Measurements from ENCODE around the gene DDIT4. TPM values are rescaled to one million over a fixed set of nuclear protein-coding genes. Genes with fewer than 3 reads are reported as not detected.
"Not testable (repeated sequence)": the region's sequence is repeated elsewhere in the genome, so short reads cannot be mapped to it uniquely, and the experiment has no call there.

Gene DDIT4
- polyA plus RNA-seq, 1 donor from 2014 or later: 29.9 TPM

DNA sequence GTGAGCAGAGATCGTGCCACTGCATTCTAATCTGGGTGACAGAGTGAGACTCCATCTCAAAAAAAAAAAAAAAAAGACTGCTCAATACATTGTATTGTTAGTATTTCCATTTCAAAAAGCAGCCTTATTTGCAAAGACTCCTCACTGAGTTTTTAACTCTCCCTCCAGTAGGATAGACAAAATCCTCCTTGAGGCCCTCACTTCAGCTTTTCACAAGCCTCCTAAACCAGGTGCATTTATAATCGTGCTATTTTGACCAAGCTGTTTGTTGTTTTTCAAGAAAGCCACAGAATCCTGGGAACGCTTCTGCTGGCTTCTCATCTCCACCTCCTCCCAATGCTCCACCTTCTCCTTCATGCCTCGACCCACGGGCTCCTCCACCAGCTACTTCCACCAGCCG lies 6.3 kb upstream of the DDIT4 start:
- Histone ChIP-seq H3K9me3 (ENCODE audit: low read length) (no peaks in the 10 kb centered on the region), H3K27ac (ENCODE audit: low read length) (no peak overlapping the region), H2AFZ (ENCODE audit: low read depth, low read length) (no peak overlapping the region), H3K36me3 (ENCODE audit: insufficient read depth, low read length) (no peaks in the 10 kb centered on the region), H3K9me2 (ENCODE audit: insufficient read depth, low read length) (no peaks in the 10 kb centered on the region), H4K20me1 (ENCODE audit: insufficient read depth) (no peaks in the 10 kb centered on the region), H3K4me2 (ENCODE audit: low read length) (no peak overlapping the region), H3K27me3 (ENCODE audit: insufficient read depth, low read depth, low read length) (no peaks in the 10 kb centered on the region), H3K4me3 (ENCODE audit: low read length) (no peak overlapping the region), H3K79me2 (replicated peaks; ENCODE audit: insufficient read depth, low read length) (no peaks in the 10 kb centered on the region), H3F3A (ENCODE audit: insufficient read depth, low read length, poor library complexity, severe bottlenecking) (peaks cover 2% of the 10 kb centered on the region), H3K9ac (ENCODE audit: low read length) (no peak overlapping the region)
- TF ChIP-seq EZH2 (IDR thresholded peaks at IDR 0.05; ENCODE audit: borderline replicate concordance, insufficient read depth, low read length, poor library complexity, severe bottlenecking) (no peak), RAD21 (conservative IDR thresholded peaks at IDR 0.05) (no peak), POLR2AphosphoS5 (IDR thresholded peaks at IDR 0.05) (no peak), EP300 (conservative IDR thresholded peaks at IDR 0.05; ENCODE audit: poor library complexity, severe bottlenecking) (no peak), TAF1 (IDR thresholded peaks at IDR 0.05; ENCODE audit: low read depth) (no peak), SMC3 (conservative IDR thresholded peaks at IDR 0.05; ENCODE audit: poor library complexity) (no peak), MXI1 (conservative IDR thresholded peaks at IDR 0.05; ENCODE audit: poor library complexity, severe bottlenecking) (no peak)
- TF ChIP-seq, protein P1, sequence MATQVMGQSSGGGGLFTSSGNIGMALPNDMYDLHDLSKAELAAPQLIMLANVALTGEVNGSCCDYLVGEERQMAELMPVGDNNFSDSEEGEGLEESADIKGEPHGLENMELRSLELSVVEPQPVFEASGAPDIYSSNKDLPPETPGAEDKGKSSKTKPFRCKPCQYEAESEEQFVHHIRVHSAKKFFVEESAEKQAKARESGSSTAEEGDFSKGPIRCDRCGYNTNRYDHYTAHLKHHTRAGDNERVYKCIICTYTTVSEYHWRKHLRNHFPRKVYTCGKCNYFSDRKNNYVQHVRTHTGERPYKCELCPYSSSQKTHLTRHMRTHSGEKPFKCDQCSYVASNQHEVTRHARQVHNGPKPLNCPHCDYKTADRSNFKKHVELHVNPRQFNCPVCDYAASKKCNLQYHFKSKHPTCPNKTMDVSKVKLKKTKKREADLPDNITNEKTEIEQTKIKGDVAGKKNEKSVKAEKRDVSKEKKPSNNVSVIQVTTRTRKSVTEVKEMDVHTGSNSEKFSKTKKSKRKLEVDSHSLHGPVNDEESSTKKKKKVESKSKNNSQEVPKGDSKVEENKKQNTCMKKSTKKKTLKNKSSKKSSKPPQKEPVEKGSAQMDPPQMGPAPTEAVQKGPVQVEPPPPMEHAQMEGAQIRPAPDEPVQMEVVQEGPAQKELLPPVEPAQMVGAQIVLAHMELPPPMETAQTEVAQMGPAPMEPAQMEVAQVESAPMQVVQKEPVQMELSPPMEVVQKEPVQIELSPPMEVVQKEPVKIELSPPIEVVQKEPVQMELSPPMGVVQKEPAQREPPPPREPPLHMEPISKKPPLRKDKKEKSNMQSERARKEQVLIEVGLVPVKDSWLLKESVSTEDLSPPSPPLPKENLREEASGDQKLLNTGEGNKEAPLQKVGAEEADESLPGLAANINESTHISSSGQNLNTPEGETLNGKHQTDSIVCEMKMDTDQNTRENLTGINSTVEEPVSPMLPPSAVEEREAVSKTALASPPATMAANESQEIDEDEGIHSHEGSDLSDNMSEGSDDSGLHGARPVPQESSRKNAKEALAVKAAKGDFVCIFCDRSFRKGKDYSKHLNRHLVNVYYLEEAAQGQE (IDR thresholded peaks at IDR 0.05; ENCODE audit: borderline replicate concordance): no peak
- TF ChIP-seq, protein P2, sequence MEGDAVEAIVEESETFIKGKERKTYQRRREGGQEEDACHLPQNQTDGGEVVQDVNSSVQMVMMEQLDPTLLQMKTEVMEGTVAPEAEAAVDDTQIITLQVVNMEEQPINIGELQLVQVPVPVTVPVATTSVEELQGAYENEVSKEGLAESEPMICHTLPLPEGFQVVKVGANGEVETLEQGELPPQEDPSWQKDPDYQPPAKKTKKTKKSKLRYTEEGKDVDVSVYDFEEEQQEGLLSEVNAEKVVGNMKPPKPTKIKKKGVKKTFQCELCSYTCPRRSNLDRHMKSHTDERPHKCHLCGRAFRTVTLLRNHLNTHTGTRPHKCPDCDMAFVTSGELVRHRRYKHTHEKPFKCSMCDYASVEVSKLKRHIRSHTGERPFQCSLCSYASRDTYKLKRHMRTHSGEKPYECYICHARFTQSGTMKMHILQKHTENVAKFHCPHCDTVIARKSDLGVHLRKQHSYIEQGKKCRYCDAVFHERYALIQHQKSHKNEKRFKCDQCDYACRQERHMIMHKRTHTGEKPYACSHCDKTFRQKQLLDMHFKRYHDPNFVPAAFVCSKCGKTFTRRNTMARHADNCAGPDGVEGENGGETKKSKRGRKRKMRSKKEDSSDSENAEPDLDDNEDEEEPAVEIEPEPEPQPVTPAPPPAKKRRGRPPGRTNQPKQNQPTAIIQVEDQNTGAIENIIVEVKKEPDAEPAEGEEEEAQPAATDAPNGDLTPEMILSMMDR (IDR thresholded peaks at IDR 0.05; ENCODE audit: poor library complexity, severe bottlenecking): no peak

DNA sequence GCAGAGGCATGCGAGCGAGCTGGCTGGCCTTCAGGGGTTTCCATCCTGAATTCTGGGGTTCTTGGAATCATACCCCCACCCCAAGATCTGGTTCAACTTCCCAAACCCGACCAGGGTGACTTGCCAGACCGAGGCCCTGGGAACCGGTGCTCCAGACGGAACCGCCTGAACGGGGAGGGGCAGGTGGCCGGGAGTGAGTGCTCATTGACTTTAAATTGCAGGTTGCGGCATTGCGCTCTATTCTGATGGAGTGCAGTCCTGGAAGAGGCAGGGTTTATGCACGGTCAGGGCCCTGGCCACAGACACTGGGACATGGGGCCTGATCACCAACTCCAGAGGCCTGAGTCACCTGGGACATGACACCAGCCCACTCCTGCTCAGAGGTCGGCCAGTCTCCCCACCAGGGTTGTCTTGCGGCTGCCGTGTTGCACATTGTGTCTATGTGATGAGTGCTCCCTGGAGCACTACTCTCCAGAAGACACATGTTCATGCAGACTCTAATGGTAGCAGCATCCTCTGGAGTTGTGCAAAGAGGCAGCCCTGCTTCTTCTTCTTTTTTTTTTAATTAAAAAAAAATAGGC lies 5.8 kb upstream of the DDIT4 start:
- Histone ChIP-seq H3K4me2 (ENCODE audit: low read length) (no peak overlapping the region), H3K9ac (ENCODE audit: low read length) (no peak overlapping the region), H3K27me3 (ENCODE audit: insufficient read depth, low read depth, low read length) (no peaks in the 10 kb centered on the region), H3K27ac (ENCODE audit: low read length) (no peak overlapping the region), H2AFZ (ENCODE audit: low read depth, low read length) (no peak overlapping the region), H3F3A (ENCODE audit: insufficient read depth, low read length, poor library complexity, severe bottlenecking) (peaks cover 3% of the 10 kb centered on the region), H3K79me2 (replicated peaks; ENCODE audit: insufficient read depth, low read length) (no peaks in the 10 kb centered on the region), H3K9me2 (ENCODE audit: insufficient read depth, low read length) (no peaks in the 10 kb centered on the region), H4K20me1 (ENCODE audit: insufficient read depth) (no peaks in the 10 kb centered on the region), H3K9me3 (ENCODE audit: low read length) (no peaks in the 10 kb centered on the region), H3K4me3 (ENCODE audit: low read length) (no peak overlapping the region), H3K36me3 (ENCODE audit: insufficient read depth, low read length) (no peaks in the 10 kb centered on the region)
- TF ChIP-seq SMC3 (conservative IDR thresholded peaks at IDR 0.05; ENCODE audit: poor library complexity) (no peak), RAD21 (conservative IDR thresholded peaks at IDR 0.05) (no peak), MXI1 (conservative IDR thresholded peaks at IDR 0.05; ENCODE audit: poor library complexity, severe bottlenecking) (no peak), EZH2 (IDR thresholded peaks at IDR 0.05; ENCODE audit: borderline replicate concordance, insufficient read depth, low read length, poor library complexity, severe bottlenecking) (no peak), EP300 (conservative IDR thresholded peaks at IDR 0.05; ENCODE audit: poor library complexity, severe bottlenecking) (no peak), POLR2AphosphoS5 (IDR thresholded peaks at IDR 0.05) (no peak), TAF1 (IDR thresholded peaks at IDR 0.05; ENCODE audit: low read depth) (no peak)
- TF ChIP-seq, protein P2 (IDR thresholded peaks at IDR 0.05; ENCODE audit: poor library complexity, severe bottlenecking): no peak

DNA sequence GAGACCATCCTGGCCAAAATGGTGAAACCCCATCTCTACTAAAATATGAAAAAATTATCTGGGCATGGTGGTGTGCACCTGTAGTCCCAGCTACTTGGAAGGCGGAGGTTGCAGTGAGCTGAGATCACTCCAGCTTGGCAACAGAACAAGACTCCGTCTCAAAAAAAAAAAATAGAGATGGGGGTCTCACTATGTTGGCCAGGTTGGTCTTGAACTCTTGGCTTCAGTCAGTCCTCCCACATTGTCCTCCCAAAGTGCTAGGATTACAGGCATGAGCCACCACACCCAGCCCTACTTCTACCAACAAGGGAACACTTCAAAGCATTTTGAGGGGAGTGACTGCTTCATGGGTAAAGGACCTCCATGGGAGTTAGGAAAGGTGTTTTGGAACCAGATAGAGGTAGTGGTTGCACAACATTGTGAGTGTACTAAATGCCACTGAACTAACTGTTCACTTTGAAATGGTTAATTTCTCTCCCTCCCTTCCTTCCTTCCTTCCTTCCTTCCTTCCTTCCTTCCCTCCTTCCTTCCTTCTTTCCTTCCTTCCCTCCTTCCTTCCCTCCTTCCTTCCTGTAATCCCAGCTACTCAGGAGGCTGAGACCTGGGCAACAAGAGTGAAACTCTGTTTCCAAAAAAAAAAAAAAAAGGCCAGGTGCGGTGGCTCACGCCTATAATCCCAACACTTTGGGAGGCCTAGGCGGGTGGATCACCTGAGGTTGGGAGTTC lies 5.1 kb upstream of the DDIT4 start:
- not testable (repeated sequence) for H3K27ac ChIP-seq (ENCODE audit: low read length); H3K4me2 ChIP-seq (ENCODE audit: low read length); H4K20me1 ChIP-seq (ENCODE audit: insufficient read depth); H3K27me3 ChIP-seq (ENCODE audit: insufficient read depth, low read depth, low read length); H3K79me2 ChIP-seq (replicated peaks; ENCODE audit: insufficient read depth, low read length); H3K9me3 ChIP-seq (ENCODE audit: low read length); H3K4me3 ChIP-seq (ENCODE audit: low read length); H2AFZ ChIP-seq (ENCODE audit: low read depth, low read length); H3F3A ChIP-seq (ENCODE audit: insufficient read depth, low read length, poor library complexity, severe bottlenecking); H3K36me3 ChIP-seq (ENCODE audit: insufficient read depth, low read length); H3K9ac ChIP-seq (ENCODE audit: low read length); H3K9me2 ChIP-seq (ENCODE audit: insufficient read depth, low read length)

All from neural cell (in vitro differentiated cells).